ENCODE measurements around the gene SYPL1.

Gene SYPL1

DNA sequence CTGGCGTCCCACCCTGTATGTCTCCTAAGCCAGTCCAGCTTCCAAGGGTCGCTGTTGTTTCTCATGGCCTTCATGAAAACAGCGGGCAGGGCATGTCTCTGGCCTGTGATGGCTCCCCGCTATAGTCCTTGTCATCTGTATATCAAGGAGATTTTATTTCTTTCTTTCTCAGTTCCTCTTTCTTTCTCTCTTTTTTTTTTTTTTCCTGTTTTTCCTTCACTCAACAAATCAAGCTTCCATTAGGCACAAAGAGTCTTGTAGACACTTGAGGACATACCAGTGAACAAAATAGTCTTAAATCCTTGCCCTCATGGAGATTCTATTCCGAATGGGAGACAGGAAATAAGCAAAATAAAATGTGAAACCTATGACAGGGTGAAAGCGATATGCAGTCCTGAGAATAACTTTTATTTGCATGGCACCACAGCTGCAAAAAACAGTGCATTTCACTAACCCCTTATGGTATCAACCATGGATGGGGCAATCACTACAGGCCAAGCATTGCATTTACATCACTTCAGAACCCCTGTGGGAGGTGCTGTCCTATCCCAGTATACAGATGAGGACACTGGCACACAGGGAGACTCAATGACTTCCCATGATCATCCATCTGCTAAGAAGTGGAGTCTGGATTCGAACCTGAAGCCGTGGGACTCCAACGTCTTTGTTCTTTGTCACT is 50.7 kb downstream of the SYPL1 start:
- CTCF ChIA-PET, result no interaction called here
- POLR2A ChIA-PET, result no interaction called here
- TF ChIP-seq HDGF (IDR thresholded peaks at IDR 0.05; ENCODE audit: borderline replicate concordance), result no peak
- no peak for TF ChIP-seq ELF4 (IDR thresholded peaks at IDR 0.05)
- no peak for TF ChIP-seq ZNF384 (IDR thresholded peaks at IDR 0.05)
- TF ChIP-seq PKNOX1 (IDR thresholded peaks at IDR 0.05), result no peak
- TF ChIP-seq SUZ12 (IDR thresholded peaks at IDR 0.05), result no peak
- TF ChIP-seq NFRKB (IDR thresholded peaks at IDR 0.05), result no peak
- TF ChIP-seq CTBP1 (IDR thresholded peaks at IDR 0.05; ENCODE audit: borderline replicate concordance), result no peak
- TF ChIP-seq SP1 (IDR thresholded peaks at IDR 0.05), result no peak
- no peak for TF ChIP-seq L3MBTL2 (conservative IDR thresholded peaks at IDR 0.05)
- no peak for TF ChIP-seq ARNT (IDR thresholded peaks at IDR 0.05)
- no peak for TF ChIP-seq TARDBP (IDR thresholded peaks at IDR 0.05)
- TF ChIP-seq FOXM1 (IDR thresholded peaks at IDR 0.05; ENCODE audit: borderline replicate concordance), result no peak
- no peak for TF ChIP-seq LEF1 (IDR thresholded peaks at IDR 0.05; ENCODE audit: borderline replicate concordance)
- no peak for TF ChIP-seq FOXK2 (IDR thresholded peaks at IDR 0.05)
- no peak for TF ChIP-seq BHLHE40 (IDR thresholded peaks at IDR 0.05; ENCODE audit: borderline replicate concordance)
- no peak for TF ChIP-seq FOXA1 (IDR thresholded peaks at IDR 0.05)
- no peak for DNase-seq (ENCODE audit: extremely low spot score)

DNA sequence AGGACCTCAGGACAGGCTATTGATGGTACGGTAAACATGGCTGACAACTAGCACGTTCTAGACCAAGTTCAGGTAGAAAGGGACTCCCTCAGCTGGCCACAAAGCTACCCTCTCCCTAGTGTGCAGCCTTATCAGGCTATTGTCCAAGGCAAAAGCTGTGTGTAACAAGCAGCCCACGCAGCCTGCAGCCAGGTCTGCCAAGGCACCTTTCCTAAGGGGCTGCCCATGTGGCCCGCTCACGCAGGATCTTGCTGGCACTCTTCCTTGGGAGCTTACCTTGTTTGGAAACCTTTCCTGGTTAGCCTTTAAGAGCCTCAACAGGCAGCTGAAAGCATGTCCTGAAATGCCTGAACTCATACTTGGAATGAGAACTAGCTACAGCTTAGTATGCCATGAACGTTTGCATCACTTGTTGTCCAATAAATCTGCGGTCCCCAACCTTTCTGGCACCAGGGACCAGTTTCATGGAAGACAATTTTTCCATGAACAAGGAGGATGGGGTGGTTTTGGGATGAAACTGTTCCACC is 51.7 kb downstream of the SYPL1 start:
- ChIA-PET POLR2A (no interaction called here), CTCF (interaction anchor here (0.6 to 0.9 kb wide), 2 partner anchors 93 to 96 kb away, joined by 3 read pairs; no protein-coding TSS in a partner anchor)
- DNase-seq (ENCODE audit: extremely low spot score), result no peak
- TF ChIP-seq ELF4 (IDR thresholded peaks at IDR 0.05) (no peak), TARDBP (IDR thresholded peaks at IDR 0.05) (no peak), FOXK2 (IDR thresholded peaks at IDR 0.05) (no peak), ZNF384 (IDR thresholded peaks at IDR 0.05) (no peak), LEF1 (IDR thresholded peaks at IDR 0.05; ENCODE audit: borderline replicate concordance) (no peak), SP1 (IDR thresholded peaks at IDR 0.05) (no peak), CTBP1 (IDR thresholded peaks at IDR 0.05; ENCODE audit: borderline replicate concordance) (no peak), L3MBTL2 (conservative IDR thresholded peaks at IDR 0.05) (no peak), NFRKB (IDR thresholded peaks at IDR 0.05) (no peak), HDGF (IDR thresholded peaks at IDR 0.05; ENCODE audit: borderline replicate concordance) (no peak), PKNOX1 (IDR thresholded peaks at IDR 0.05) (no peak), FOXM1 (IDR thresholded peaks at IDR 0.05; ENCODE audit: borderline replicate concordance) (no peak)

GRCh38 chr7:106059556-106059955 is 52.6 kb downstream of the SYPL1 start:
- CTCF ChIA-PET, result interaction anchor here (2.1 kb wide), 1 partner anchor 94 kb away, joined by 14 read pairs; no protein-coding TSS in a partner anchor
- POLR2A ChIA-PET, result no interaction called here
- no peak for TF ChIP-seq ARNT (IDR thresholded peaks at IDR 0.05)
- DNase-seq (ENCODE audit: extremely low spot score), result no peak

GRCh38 chr7:106058928-106059324 is 53.2 kb downstream of the SYPL1 start:
- TF ChIP-seq L3MBTL2 (conservative IDR thresholded peaks at IDR 0.05), result no peak
- TF ChIP-seq FOXM1 (IDR thresholded peaks at IDR 0.05; ENCODE audit: borderline replicate concordance), result no peak
- TF ChIP-seq FOXK2 (IDR thresholded peaks at IDR 0.05), result no peak
- TF ChIP-seq TARDBP (IDR thresholded peaks at IDR 0.05), result no peak
- DNase-seq (ENCODE audit: extremely low spot score), result no peak
- CTCF ChIA-PET, result interaction anchor here (2.1 kb wide), 1 partner anchor 95 kb away, joined by 14 read pairs; no protein-coding TSS in a partner anchor
- POLR2A ChIA-PET, result no interaction called here

- DNase-seq (ENCODE audit: extremely low spot score), result no peak
- ChIA-PET CTCF (interaction anchor here (0.6 to 2.1 kb wide), 5 partner anchors 95 to 1064 kb away, joined by 3 to 14 read pairs (median 3); no protein-coding TSS in a partner anchor), POLR2A (no interaction called here)
- TF ChIP-seq TARDBP (IDR thresholded peaks at IDR 0.05) (no peak), CTBP1 (IDR thresholded peaks at IDR 0.05; ENCODE audit: borderline replicate concordance) (no peak), LEF1 (IDR thresholded peaks at IDR 0.05; ENCODE audit: borderline replicate concordance) (no peak), ELF4 (IDR thresholded peaks at IDR 0.05) (no peak), ZNF384 (IDR thresholded peaks at IDR 0.05) (no peak), FOXM1 (IDR thresholded peaks at IDR 0.05; ENCODE audit: borderline replicate concordance) (no peak), FOXK2 (IDR thresholded peaks at IDR 0.05) (no peak), PKNOX1 (IDR thresholded peaks at IDR 0.05) (no peak), ARNT (IDR thresholded peaks at IDR 0.05) (no peak)
These were observed 53.9 kb downstream of the SYPL1 start for GRCh38 chr7:106057962-106058927.

Data from HEK293T (cell line).